HL-60/S4 treated with retinoic acid at 250 ng/mL for 4 days and 3 days (cell line): Measurements from ENCODE around the gene FOXI1.
"Not testable (repeated sequence)": the region's sequence is repeated elsewhere in the genome, so short reads cannot be mapped to it uniquely, and the experiment has no call there.

Experiments
- in situ Hi-C: fragments of 300-500 bp; cut with MboI; formaldehyde crosslinking; loops from 2 replicates; pipeline ENCODE4 v1.7.0; 2022; ENCODE audit warnings: low sequenced_read_pairs

Gene FOXI1

GRCh38 chr5:170115925-170116324 lies 10.2 kb downstream of the FOXI1 start:
- in situ Hi-C loops, result loop anchor here (25.0 kb wide), 1 partner anchor 296 kb away; no protein-coding TSS in a partner anchor

GRCh38 chr5:170117736-170118135 lies 12.0 kb downstream of the FOXI1 start:
- in situ Hi-C loops, result loop anchor here (25.0 kb wide), 1 partner anchor 295 kb away; no protein-coding TSS in a partner anchor

GRCh38 chr5:170120576-170120975 lies 14.9 kb downstream of the FOXI1 start:
- in situ Hi-C loops, result loop anchor here (25.0 kb wide), 1 partner anchor 292 kb away; no protein-coding TSS in a partner anchor

- in situ Hi-C loops, result loop anchor here (25.0 kb wide), 1 partner anchor 291 kb away; no protein-coding TSS in a partner anchor
These were observed 15.6 kb downstream of the FOXI1 start for GRCh38 chr5:170121321-170121720.

DNA sequence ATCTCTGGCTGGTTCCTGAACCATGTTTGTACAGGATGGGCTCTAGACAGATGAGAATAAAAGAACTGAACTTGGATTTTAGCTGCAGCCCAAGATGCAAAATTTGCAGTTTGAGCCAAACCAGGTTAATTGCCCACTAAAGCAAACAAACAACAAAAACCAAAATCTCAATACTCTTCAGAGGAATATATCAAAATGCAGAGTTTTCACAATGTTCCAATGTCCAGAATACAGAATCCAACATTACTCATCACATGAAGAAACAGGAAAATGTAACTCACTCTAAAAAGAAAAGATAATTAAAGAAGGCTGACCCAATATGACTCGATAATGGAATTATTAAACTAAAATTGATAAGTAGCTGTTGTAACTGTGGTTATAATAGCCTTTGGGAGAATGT lies 20.4 kb downstream of the FOXI1 start:
- in situ Hi-C loops, result no loop called here

GRCh38 chr5:170126626-170127025 lies 20.9 kb downstream of the FOXI1 start:
- in situ Hi-C loops, result no loop called here

DNA sequence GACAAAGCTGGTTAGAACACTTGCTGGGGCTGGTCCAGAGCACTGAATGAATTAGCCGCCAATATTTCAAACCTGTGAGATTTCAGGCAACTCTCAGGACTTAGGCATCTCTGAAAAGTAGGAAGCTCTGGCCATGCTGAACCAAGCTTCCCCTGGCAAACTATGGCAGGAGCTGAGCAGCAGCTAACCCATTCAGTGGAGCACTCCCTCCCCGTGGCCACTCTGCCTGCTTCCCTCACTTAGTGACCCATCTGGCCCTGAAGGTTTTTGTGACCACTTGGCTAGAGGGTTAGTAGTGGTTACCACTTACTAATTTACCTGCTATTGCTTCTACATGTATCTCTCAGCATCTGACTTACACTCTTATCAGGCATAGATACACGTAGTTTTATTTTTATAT lies 25.5 kb downstream of the FOXI1 start:
- in situ Hi-C loops, result no loop called here

DNA sequence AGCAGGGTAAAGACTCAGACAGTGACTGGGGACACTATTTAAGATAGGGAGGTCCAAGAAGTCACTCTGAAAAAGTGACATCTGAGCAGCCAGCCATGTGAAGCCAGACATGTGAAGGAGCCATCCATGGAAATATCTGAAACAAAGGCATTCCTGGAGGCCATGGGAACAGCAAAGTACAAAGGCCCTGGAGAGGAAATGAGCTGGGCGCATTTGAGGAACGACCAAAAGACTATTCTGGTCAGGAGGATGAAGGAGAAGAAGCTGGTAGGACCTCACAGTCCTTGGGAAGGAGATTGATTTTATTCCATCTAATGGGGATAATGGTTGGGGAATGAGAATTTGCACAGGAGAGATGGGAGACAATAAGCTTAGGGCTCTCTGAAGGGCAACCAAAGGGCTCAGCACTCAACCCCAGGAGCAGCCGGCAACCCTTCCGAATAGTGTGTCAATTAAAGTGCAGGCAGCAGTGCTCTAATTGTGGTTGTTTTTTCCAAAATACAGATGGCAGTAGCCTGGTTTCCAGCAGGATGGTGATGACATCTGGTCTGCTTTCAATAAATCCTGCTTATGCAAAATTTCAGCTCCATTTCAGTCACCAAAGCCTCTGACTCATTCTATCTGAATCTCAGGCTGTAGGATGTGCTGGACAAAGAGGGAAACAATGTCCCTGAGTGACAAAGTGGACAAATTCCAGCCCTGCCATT lies 26.7 kb downstream of the FOXI1 start:
- in situ Hi-C loops, result no loop called here

DNA sequence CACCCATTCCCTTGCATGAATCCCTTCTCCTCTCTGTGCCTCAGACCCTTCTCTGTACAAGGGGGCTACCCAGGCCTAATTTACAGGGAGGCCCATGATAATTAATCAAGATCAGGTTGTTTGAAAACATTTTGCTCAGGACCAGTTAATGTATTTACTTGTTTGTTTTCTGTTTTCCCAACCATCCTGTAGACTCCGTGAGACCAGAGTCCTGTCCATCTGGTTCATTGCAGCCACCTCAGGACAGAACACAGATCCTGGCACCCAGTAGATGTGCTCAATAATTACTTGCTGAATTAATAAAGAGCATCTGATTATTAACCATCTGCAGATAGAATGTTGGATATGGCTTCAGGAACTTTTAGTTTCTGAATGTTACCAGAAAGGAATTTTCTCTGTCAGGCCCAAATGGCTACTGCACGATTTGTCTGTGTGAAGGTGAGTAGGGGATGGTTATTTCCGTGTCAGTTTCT lies 27.3 kb downstream of the FOXI1 start:
- in situ Hi-C loops, result no loop called here

DNA sequence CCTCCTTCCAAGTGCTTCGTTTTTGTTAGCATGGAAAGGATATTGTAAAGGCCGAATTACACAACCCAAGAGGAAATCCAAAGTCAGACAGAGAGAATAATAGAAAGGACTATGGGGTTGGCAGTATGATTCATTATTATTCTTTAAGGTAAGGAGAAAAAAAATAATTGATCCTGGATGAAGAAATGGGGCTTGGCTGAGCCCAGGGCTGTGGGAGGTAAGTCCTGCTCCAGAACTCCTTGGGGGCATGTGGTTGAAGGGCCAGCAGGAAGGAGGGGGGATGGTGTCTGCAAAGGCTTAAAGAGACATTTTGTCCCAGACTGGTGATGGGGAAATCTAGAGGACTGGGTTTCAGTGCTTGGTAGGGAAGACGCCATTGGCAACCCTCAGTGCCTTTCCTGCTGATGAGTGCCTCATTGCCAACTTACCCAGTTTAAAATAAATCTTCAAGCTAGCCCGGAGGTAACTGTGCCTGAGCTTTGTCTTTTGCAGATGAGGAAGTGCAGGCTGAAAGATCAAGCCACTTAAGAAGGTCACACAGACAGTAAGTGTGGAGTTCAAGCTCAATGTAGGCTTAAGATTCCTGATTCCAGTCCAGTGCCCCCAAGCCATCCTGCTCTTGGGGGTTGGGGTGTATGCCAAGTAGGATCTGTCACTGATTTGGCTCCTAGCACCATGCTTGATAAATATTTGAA lies 30.2 kb downstream of the FOXI1 start:
- in situ Hi-C loops, result no loop called here

GRCh38 chr5:170136506-170136905 lies 30.8 kb downstream of the FOXI1 start:
- in situ Hi-C loops, result no loop called here

DNA sequence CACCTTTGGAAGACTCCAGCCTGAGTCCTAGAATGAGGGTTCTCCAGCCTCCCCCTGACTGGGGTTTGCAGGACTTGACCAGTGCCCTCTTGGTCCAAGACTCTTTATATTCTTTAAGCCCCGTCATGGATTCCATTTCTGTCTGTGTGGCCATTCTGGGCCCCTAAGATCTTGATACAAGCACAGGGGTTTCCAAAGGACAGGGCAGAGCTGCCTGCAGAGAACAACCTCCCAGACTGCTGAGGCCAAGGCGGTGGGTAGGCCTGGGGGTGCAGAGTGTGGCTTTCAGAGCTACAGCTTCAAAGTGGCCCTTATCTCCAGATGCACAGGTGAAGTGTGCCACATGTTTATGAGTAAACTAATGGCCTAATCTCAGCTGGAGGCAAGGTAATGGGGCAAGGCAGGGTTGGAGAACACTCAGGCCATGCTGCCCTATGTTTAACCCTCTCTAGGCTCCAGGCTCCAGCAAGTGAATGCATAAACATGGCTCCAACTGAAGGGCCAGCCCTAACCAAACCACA lies 32.1 kb downstream of the FOXI1 start:
- in situ Hi-C loops, result no loop called here

DNA sequence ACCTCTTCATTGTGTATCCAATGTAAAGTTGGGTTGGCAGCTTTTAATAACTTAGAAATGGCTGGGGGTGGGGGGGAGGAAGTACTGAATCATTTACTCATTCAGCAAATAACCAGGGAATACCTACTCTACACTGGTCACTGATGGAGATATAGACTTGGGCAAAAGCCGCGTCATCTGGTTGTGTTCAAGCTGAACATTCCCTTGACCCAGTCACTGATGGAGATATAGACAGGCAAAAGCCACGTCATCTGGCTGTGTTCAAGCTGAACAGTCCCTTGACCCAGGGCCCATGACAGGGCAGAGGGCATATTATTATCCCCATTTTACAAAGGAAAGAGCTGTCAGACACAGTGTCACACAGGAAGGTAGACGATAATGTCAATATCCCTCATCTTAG lies 32.6 kb downstream of the FOXI1 start:
- in situ Hi-C loops, result no loop called here

- in situ Hi-C loops, result no loop called here
These were observed 34.2 kb downstream of the FOXI1 start for GRCh38 chr5:170139786-170140335.

DNA sequence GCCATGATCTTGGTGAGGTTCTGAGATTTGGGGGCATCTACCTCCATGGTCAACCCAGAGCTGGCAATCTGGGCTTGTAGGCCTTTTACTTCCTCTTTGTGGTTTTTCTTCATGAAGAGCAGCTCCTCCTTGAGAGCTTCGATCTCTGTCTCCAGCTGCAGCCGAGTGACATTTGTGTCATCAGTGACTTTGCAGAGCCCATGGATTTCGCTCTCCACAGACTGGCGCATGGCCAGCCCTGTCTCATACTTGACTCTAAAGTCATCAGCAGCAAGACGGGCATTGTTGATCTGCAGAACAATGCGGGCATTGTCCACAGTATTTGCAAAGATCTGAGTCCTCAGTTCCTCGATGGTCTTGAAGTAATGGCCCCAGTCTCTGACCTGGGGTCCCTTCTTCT lies 35.5 kb downstream of the FOXI1 start:
- in situ Hi-C loops, result not testable (repeated sequence)

- in situ Hi-C loops, result no loop called here
These were observed 35.9 kb downstream of the FOXI1 start for GRCh38 chr5:170141636-170142035.

- in situ Hi-C loops, result no loop called here
These were observed 36.5 kb downstream of the FOXI1 start for GRCh38 chr5:170142196-170142595.

GRCh38 chr5:170143091-170143490 lies 37.4 kb downstream of the FOXI1 start:
- in situ Hi-C loops, result no loop called here

DNA sequence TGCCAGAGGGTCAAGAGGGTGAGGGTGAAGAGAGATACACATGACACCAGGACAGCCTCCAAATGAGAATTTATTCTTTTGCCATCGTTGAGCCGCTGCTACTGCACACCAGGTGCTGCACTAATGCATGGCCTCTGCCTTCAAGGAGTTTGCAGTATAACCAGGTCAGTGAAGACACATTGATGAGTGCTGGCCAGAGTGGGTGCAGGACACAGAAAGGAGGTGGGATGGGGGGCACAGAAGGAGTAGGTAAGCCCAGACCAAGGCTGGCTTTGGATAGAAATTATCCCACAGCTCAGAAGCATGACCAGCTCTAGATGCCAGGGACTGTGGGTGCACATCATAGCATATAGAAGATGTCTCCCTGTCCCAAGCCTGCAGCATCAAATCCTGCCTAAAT lies 38.0 kb downstream of the FOXI1 start:
- in situ Hi-C loops, result no loop called here

DNA sequence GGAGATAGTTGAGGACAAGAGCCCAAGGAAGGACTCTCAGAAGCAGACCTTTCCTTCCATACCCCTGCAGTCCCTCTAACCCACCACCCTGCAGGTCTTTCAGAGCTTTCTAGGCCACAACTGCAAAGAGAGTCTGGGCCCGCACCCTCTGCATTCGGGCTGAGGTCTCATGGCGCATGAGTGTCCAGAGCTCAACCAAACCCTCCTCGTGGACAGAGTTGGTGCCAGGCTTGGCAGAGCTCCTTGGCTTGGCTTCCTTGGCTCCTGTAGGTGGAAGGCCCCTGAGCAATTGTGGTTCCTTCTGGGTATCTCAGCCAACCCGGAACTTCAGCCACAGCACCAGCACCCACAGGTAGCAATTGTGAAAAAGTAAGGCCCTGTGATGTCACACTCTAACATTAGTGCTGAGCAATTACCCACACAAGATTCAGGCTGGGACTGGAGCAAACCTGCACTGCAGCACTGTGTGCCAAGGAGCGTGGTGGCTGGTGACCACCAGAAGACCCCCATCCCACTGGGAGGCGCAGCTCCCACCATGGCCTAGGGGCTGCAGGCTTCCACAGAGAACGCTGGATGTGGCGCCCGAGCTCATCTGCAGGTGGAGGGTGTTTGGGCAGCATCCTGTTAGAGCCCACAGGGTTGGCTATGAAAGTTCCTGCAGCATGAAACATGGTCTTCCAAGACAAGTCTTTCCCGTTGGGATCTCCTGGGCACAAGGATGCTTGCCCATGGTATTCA lies 38.8 kb downstream of the FOXI1 start:
- in situ Hi-C loops, result no loop called here

DNA sequence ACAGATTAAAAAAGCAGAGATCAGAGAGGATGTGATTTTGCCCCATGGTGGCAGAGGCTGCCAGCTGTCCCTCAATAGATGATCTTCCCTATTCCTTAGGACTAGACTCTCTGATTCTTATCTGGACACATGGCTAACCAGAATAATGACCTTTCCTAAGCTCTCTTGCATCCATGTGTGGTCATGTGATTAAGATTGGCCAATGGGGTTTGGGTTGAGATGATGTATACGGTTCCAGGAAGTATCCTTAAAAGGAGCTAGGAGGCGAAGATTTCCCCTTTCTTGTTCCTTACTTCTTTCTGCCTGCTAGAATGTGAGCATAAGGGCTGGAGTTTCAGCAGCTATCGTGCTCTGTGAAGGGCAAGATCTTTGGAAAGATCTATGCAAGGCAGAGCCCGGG lies 39.8 kb downstream of the FOXI1 start:
- in situ Hi-C loops, result no loop called here
